ENCODE measurements around the gene MYCT1.

GRCh38 chr6:152673236-152673635 lies 24.5 kb upstream of the MYCT1 start:
- TF ChIP-seq CTCF (IDR thresholded peaks at IDR 0.05; ENCODE audit: insufficient read depth, low read depth, low read length) (no peak), EZH2 (IDR thresholded peaks at IDR 0.05; ENCODE audit: insufficient read depth, low read length) (no peak)

Data from astrocyte (in vitro differentiated cells and primary cell).